Measurements from ENCODE around the gene C11orf24.

DNA sequence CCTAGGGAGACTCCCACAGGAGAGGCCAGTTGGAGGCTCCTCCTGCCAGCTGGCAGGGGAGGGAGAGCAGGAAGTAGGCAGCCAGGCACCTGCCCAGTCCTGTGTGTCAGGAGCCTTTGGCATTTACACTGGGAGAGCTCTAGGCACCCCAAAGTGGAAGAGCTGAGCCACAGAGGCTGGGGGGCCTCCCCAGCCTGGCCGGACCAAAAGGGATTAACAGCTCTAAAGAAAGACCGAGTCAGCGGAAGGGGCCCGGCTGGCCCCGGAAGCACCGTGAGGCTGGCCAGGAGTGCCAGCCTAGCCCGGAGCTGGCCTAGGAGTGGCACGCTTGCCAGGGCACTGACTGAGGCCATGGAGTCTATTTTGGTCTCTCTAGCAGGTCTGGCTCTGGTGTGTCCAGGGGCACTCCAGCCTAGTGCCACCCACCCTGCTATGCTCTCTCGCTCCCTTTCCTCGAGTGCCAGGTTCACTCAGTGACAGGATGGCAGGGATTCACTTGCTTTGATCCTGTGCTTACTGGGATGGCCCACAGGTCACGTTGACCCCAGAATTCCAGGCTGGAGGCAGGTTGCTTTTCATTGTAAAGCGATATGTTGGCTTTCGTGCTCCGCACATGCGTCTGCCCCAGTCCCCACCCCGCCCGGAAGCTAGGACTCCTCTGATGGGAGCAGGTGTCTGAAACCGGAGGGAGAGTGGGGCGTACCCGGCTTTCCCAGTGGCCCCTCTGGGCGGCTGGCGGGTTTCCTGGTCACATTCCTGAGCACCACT lies 55.4 kb downstream of the C11orf24 start:
- no peak for TF ChIP-seq HDAC6 (IDR thresholded peaks at IDR 0.05; ENCODE audit: low read depth, low read length)
- TF ChIP-seq, protein P1, sequence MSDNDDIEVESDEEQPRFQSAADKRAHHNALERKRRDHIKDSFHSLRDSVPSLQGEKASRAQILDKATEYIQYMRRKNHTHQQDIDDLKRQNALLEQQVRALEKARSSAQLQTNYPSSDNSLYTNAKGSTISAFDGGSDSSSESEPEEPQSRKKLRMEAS (IDR thresholded peaks at IDR 0.05): no peak
- TF ChIP-seq POLR2A (IDR thresholded peaks at IDR 0.05; ENCODE audit: control extremely low read depth in 1 of 2, low read depth in 2 of 2, low read length in 2 of 2): no peak
- TF ChIP-seq TAF1 (IDR thresholded peaks at IDR 0.05; ENCODE audit: low read depth, low read length): no peak
